ENCODE data around the gene MED10. TPM values are rescaled to one million over a fixed set of nuclear protein-coding genes. Genes with fewer than 3 reads are reported as not detected.

Gene MED10
- total and polyA plus RNA-seq, 2 of the 4 experiments (the other 2 are of a cell fraction) = 9.1 to 60.0 TPM

- ChIA-PET POLR2A (ENCODE audit: unreplicated experiment) (no interaction called here), CTCF (interaction anchor here (0.6 kb wide), 1 partner anchor 246 kb away, joined by 4 read pairs; no protein-coding TSS in a partner anchor)
- in situ Hi-C loops (cut with MboI; ENCODE audit: low sequenced_read_pairs) = loop anchor here (10.0 kb wide), 2 partner anchors 222 to 878 kb away; no protein-coding TSS in a partner anchor
- Histone ChIP-seq H2BK15ac (ENCODE audit: low read depth, low read length) (no peak overlapping the region), H2AK5ac (ENCODE audit: low read depth, low read length) (no peak overlapping the region), H2BK5ac (ENCODE audit: low read depth, low read length, poor library complexity, severe bottlenecking) (no peak overlapping the region), H3K4ac (ENCODE audit: low read depth, low read length) (no peak overlapping the region), H3K27ac (ENCODE audit: insufficient read depth, low read length) (no peak overlapping the region), H4K8ac (ENCODE audit: low read depth in 2 of 2, low read length in 2 of 2) (no peak overlapping the region), H2AFZ (replicated peaks; ENCODE audit: low read length, poor library complexity) (no peak overlapping the region), H3K9ac (ENCODE audit: low read depth, low read length) (no peak overlapping the region), H3K18ac (ENCODE audit: low read depth, low read length) (no peak overlapping the region), H2BK20ac (ENCODE audit: low read depth, low read length) (no peak overlapping the region), H4K20me1 (ENCODE audit: insufficient read depth, low read length) (peaks cover 26% of the 10 kb centered on the region), H3K79me1 (ENCODE audit: low read depth in 1 of 2, low read length in 2 of 2) (peaks cover 23 to 35% of the 10 kb centered on the region in 2 experiments), H4K5ac (ENCODE audit: low read depth, low read length) (no peak overlapping the region), H3K9me3 (ENCODE audit: control insufficient read depth, insufficient read depth, low read length) (no peaks in the 10 kb centered on the region), H3K4me3 (ENCODE audit: insufficient read depth, low read depth, low read length) (no peak overlapping the region), H2BK120ac (ENCODE audit: low read depth, low read length) (no peak overlapping the region), H3K4me1 (ENCODE audit: control insufficient read depth, insufficient read depth, low read length) (peaks cover 2% of the 10 kb centered on the region; the same call in 1 of the 2 replicates), H3K36me3 (ENCODE audit: control insufficient read depth, insufficient read depth, low read length) (peaks cover 56% of the 10 kb centered on the region), H2AK9ac (replicated peaks; ENCODE audit: low read depth, low read length, poor library complexity) (no peak overlapping the region), H3K14ac (replicated peaks; ENCODE audit: low read depth, low read length) (no peak overlapping the region), H3K23ac (ENCODE audit: low read depth, low read length) (no peak overlapping the region), H3K9me1 (ENCODE audit: insufficient read depth, low read length) (no peaks in the 10 kb centered on the region; the same call in 1 of the 2 replicates), H3K56ac (ENCODE audit: extremely low read depth, insufficient read depth, low read length) (no peak overlapping the region), H3K27me3 (ENCODE audit: control insufficient read depth, insufficient read depth, low read length) (no peaks in the 10 kb centered on the region), H3K4me2 (ENCODE audit: low read depth, low read length) (no peak overlapping the region), H4K91ac (ENCODE audit: insufficient read depth, low read depth, low read length) (no peak overlapping the region)
- DNase-seq (no peak), ATAC-seq (ENCODE audit: low read depth) (no peak)
- intact Hi-C loops (cut with micrococcal nuclease) = loop anchor here (10.0 kb wide), 2 partner anchors 232 to 372 kb away; no protein-coding TSS in a partner anchor
- 97% methylated on average over 6 of the region's 17 CpGs; no CpG with 5 or more reads in 1 of the 2 experiments for WGBS, 2 experiments (ENCODE audit: extremely low coverage in 2 of 2, insufficient read length in 1 of 2)
- no peak for TF ChIP-seq MAFK (IDR thresholded peaks at IDR 0.05; ENCODE audit: low read depth, low read length)
- TF ChIP-seq RCOR1 (IDR thresholded peaks at IDR 0.05; ENCODE audit: insufficient replicate concordance, low read length) = no peak
- no peak for TF ChIP-seq SMC3 (IDR thresholded peaks at IDR 0.05; ENCODE audit: low read depth, low read length)
- no peak for TF ChIP-seq MAZ (IDR thresholded peaks at IDR 0.05; ENCODE audit: borderline replicate concordance, low read depth, low read length)
- no peak for TF ChIP-seq CEBPB (IDR thresholded peaks at IDR 0.05; ENCODE audit: low read depth, low read length)
- no peak for TF ChIP-seq FOS (IDR thresholded peaks at IDR 0.05; ENCODE audit: low read depth, low read length)
- no peak for TF ChIP-seq USF2 (IDR thresholded peaks at IDR 0.05; ENCODE audit: low read depth, low read length)
- TF ChIP-seq ELK1 (IDR thresholded peaks at IDR 0.05; ENCODE audit: borderline replicate concordance, low read depth, low read length) = no peak
- TF ChIP-seq RAD21 (IDR thresholded peaks at IDR 0.05; ENCODE audit: low read length) = no peak
- no peak for TF ChIP-seq CHD1 (IDR thresholded peaks at IDR 0.05; ENCODE audit: low read depth, low read length)
- TF ChIP-seq POLR2A (IDR thresholded peaks at IDR 0.05; ENCODE audit: low read depth, low read length) = no peak
- TF ChIP-seq MXI1 (IDR thresholded peaks at IDR 0.05; ENCODE audit: borderline replicate concordance, low read depth, low read length) = no peak
- TF ChIP-seq CTCF (conservative IDR thresholded peaks at IDR 0.05; ENCODE audit: low read depth, low read length) = no peak
- BruUV-seq (replicated peaks) = no TSS peak
- dilution Hi-C loops (cut with HindIII; ENCODE audit: low sequenced_read_pairs, unreplicated experiment) = no loop called here
Measured at GRCh38 chr5:6373081-6373846, 5.1 kb downstream of the MED10 start.

Measured in IMR-90 (cell line).